NCI-H2196 (cell line): ENCODE data around the gene SAYSD1.

Source experiments
- DNase-seq: peaks from one replicate; lab custom pipeline; 2025; ENCODE audit not compliant: unreplicated experiment; lab: John Stamatoyannopoulos, UW

SAYSD1 gene

DNA sequence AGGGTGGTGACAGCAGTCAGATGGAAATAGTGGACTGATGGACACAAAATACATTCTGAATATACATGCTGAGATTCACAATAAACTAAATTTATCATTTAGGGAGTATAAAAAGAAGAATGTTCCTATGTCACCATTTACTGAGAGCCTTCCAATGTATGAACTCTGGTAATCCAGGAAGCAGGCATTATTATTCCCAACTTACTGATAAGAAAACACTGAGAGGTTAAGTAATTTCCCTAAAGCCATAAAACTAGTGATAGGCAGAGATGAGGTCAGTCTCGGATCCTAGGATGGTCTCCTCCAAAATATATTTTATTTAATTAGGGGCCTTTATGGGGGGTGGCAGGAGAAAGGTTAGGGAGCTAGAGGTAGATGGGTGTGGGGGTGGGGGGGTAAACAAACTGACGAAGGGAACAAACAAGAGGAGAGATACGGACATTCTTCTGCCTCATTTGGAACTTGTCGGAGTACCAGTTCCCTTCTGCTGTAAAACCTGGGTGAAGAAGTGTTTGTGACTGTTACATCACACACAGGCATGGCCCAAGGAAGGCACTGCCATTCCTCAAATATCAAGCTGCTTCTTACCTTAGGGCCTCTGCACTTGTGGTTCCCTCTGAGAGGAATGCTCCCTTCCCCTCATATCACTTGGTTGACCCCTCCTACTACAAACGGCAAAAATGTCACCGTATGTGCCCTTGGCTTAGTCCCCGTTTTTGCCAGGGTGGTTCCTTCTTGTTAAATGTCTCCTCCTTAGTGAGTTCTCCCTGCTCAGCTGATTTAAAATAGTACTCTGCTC is 6.7 kb downstream of the SAYSD1 start:
- no peak for DNase-seq

DNA sequence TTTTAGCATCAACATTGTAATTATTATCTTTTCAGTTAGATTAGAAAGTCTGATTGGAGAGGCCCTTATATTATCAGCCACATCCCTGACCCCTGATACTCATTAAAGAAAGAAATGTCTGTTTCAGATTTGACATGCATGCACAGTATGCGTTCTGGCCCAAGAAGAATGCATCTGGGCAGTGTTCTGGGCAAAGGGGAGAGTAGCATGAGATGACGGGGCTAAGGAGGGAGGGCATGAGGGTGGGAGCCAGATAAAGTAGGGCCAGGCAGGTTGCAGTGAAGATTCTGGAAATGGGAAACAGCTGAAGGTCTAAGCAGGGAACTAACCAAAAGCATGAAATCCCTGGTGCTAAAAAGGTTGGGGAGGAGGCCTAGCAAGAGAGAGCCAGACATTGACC is 7.3 kb downstream of the SAYSD1 start:
- DNase-seq, result no peak

- DNase-seq, result no peak
These were observed 8.0 kb downstream of the SAYSD1 start for GRCh38 chr6:39107034-39107433.

GRCh38 chr6:39104528-39104927 is 10.5 kb downstream of the SAYSD1 start:
- peak; percentile 13 for DNase-seq

DNA sequence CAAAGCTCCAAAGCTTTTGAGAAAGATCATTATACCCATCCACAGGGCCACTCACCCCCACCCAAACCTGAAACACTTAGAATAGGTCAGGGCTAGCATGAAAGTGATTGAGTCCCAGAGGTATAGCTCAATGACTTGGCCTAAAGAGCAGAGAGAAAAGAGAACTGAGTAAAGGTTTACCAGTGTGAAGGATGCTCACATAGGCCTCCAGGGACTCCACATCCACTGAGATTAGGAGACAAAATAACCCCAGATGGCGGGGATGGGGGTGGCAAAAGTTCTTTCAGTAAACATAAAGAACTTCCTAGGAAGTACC is 12.2 kb downstream of the SAYSD1 start:
- no peak for DNase-seq

DNA sequence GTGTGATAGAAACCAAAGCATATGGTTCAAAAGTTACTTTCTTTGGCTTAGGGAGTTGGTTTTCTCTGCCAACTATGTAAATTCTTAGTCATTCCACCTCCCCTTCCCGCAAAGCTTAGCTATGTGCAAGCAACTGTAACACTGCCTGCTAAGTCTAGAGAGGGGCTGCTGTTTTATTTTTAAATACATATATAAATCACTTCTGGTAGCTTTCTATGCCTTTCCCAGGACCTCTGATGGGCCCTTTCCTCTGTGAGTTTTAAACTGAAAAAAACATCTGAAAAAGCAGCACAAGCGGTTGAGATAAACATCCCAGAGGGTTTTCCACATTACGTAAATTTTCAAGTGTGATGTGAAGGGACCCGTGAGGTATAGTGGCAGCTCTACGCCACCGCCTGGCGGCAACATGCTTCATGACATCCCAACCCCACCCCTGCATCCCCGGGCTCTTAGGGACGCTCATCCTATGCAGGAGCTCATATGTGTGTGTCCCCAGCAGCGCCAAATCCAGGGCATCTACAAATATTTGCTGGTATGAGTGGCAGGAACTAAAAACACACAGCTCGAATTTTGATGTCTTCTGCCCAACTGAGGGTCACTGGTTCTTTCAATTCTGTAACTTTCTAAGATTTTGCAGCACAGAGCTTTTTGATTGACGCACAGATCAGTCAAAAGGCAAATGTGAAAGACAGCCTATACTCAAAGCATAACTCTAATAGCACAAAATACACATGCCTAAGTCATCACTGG is 12.7 kb downstream of the SAYSD1 start:
- DNase-seq, result no peak

GRCh38 chr6:39100358-39100757 is 14.6 kb downstream of the SAYSD1 start:
- no peak for DNase-seq

- no peak for DNase-seq
These were observed 19.4 kb downstream of the SAYSD1 start for GRCh38 chr6:39095578-39095977.

GRCh38 chr6:39093149-39093708 is 21.8 kb downstream of the SAYSD1 start:
- no peak for DNase-seq

GRCh38 chr6:39092124-39092523 is 22.9 kb downstream of the SAYSD1 start:
- peak; percentile 42 for DNase-seq

DNA sequence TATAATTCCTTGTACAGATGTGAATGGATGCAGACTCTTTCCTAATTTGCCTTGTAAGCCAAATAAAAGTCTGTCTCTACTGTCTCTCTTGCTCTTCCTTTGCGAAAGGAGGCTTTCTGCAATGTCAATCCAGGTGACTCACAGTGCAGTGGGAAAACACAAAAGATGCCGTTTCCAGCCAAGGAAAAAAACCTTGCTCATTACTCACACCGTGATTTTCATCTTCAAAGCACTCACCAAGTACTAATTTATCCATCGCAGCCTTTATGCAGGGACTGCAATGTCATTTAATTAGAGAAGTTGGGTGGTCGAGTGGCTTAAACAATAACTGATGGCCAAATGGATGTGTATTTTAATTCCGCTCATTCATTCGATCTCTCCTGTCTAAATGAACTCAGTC is 23.8 kb downstream of the SAYSD1 start:
- no peak for DNase-seq

GRCh38 chr6:39090036-39090435 is 24.9 kb downstream of the SAYSD1 start:
- DNase-seq, result no peak

DNA sequence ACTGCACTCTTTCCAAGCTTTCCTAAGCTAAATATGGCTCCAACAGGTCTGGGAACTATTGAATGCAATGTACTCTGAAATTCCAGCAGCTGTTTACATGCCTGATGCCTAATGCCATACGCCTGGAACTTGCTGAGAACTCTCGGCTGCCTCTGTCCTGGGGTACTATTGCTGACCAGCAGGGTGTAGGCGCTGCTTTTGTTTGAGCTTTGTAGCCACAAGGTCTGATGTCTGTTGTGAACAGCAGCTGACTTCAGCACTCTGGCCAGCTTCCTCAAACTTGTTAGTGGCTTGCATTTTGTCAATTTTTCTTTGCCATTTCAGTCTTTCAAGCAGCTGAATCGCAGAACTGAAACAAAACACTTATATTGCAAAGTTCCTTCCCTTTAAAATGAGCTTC is 26.7 kb downstream of the SAYSD1 start:
- DNase-seq, result no peak

DNA sequence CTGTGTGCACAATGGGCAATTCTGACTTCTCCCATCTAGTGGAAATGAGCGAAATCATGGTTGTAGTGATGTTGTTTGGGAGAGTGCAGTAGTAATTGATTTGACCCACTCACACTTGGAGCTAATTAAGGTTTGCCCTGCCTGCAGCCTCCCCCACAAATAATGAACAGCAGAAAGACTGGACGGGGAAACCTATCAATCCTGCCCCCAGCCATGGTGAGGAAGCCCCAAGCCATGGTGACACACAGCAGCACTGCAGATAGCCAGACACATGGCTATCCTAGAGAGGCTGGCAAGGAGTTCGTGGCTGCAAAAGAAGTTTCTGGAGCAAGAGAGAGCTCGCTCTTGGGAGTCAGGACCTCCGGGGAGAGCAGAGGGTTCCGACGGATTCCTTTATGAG is 27.8 kb downstream of the SAYSD1 start:
- DNase-seq, result no peak

GRCh38 chr6:39086711-39087110 is 28.3 kb downstream of the SAYSD1 start:
- no peak for DNase-seq

DNA sequence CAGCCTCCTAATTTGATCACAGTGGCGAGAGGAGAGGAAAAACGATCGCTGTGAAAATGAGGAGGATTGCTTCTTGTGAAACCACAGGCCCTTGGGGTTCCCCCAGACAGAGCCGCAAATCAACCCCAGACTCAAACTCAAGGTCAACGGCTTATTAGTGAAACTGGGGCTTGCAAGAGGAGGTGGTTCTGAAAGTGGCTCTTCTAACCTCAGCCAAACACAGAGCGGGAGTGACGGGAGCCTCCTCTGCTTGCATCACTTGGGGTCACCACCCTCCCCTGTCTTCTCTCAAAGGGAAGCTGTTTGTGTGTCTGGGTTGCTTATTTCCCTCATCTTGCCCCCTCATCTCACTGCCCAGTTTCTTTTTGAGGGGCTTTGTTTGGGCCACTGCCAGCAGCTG is 28.7 kb downstream of the SAYSD1 start:
- no peak for DNase-seq

DNA sequence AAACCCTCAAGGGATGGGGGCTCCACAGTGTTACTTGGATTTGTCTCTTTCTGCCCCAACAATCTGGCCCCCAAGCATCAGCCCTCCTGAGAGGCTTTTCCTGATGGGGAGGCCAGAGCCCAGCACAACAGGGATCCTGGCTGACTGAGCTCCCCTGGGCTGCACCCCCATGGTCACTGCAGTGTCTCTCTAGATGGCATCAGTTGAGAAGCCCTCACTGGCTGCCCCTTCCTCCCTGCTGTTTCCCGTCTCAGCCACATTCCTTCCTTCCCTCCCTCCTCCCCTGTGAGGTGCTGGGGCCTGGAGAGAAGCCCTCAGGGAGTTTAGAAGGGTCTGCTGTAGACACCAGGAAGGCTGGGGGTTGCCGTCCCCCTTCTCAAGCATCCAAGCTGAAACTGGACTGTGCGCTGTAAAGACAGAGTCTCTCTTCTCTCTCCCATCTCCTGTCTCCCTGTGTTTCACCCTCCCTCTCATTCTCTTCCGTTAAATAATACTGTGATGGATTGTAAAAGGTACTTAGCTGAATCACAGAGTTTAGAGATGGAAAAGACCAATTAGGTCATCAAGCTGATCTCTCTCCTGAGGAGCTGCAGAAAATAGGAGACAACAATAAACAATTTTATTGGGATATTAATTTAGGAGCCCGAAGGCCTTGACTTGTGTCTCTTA is 29.7 kb downstream of the SAYSD1 start:
- DNase-seq, result no peak

GRCh38 chr6:39084506-39084905 is 30.5 kb downstream of the SAYSD1 start:
- DNase-seq, result peak; percentile 62

DNA sequence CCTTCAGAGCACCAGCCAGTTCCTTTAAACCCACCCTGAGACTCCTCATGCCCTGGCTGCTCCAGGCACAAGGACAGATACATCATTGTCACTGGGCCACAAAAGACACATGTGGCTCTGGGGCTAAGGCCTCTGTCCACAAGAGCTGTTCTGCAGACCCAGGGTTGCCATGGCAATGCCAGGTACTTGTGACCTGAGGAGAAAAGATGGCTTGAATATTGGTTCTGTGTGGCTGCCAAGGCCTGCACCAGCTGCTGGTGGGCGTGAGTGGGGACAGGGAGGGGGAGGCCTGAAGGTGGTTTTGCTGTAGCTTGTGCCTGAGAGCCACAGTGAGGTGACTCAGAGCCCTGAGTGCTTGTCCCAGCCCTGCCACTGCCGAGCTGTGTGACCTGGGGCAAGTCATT is 31.8 kb downstream of the SAYSD1 start:
- peak; percentile 83 for DNase-seq

DNA sequence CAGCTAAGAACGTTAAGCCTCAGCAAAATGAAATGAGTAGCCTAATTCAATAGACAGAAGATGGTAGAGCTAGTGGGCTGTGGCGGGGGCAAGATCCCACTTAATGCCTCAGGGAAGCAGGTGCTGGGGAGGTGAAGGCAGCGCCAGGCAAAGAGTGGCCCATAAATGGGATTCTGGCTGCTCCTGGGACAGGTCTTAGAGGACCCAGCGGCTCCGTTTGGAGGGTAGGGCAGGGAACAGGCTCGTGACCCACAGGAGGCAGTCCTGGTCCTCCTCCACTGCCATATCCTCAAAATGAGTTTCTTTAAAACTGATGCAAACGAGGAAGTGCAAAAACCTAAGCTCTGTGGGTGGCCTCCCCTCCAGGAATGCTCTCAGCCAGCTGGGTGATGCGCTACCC is 32.7 kb downstream of the SAYSD1 start:
- DNase-seq, result no peak

DNA sequence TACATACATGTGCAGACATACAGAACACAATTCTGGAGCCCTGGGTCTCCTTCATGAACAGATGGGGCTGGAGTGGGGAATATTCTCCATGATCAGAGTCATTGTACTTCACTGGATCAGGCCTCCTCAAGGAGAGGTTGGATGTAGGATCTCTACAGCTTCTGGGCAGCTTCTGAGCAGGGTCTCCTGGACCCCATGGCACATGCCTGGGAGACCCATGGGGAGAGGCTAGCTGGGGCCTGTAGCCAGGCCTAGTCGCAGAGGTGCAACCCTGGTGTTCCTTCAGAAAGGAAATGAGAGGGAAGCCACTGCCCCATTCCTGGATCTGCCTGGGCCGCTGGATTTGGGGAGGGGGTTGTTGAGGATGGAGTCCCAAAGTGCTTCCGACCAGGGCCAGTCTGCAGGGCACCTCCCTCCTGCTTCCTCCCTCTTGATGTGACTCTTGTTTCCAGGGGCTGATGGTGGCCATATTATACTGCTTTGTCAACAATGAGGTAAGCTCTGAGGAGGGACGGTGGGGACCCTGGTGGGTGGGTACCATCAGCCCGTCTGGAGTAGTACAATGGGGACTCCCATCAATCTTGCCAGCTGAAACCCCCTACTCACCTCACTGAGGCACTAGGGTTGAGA is 34.6 kb downstream of the SAYSD1 start:
- DNase-seq, result no peak
